Measurements from ENCODE around the gene LEFTY1. TPM values are rescaled to one million over a fixed set of nuclear protein-coding genes. Genes with fewer than 3 reads are reported as not detected.

Gene LEFTY1
- total and polyA plus RNA-seq, 9 of the 15 experiments (the other 6 are each of a cell fraction or from before 2014, with no cell fraction given): 0.07 to 0.24 (median 0.17) TPM; not detected in 5

- TF ChIP-seq AFF4 (CRISPR knock-in tag; IDR thresholded peaks at IDR 0.05): no peak
- no peak for TF ChIP-seq RBM22 (IDR thresholded peaks at IDR 0.05; ENCODE audit: low read depth, low read length, poor library complexity, severe bottlenecking)
- TF ChIP-seq ZNF79 (CRISPR knock-in tag; IDR thresholded peaks at IDR 0.05; ENCODE audit: low read depth): no peak
- no peak for TF ChIP-seq HSF4 (CRISPR knock-in tag; IDR thresholded peaks at IDR 0.05; ENCODE audit: borderline replicate concordance)
- TF ChIP-seq SIN3A (IDR thresholded peaks at IDR 0.05; ENCODE audit: borderline replicate concordance in 2 of 2, control insufficient read depth in 1 of 2, low read depth in 2 of 2, low read length in 2 of 2): no peak
- no peak for TF ChIP-seq ESRRA (IDR thresholded peaks at IDR 0.05; ENCODE audit: borderline replicate concordance, low read depth)
- TF ChIP-seq SPI1 (IDR thresholded peaks at IDR 0.05; ENCODE audit: borderline replicate concordance, low read depth, low read length): 0 out of 2 replicates have a peak, but pooled peaks have one; percentile 31
- no peak for TF ChIP-seq ZNF197 (CRISPR knock-in tag; IDR thresholded peaks at IDR 0.05; ENCODE audit: low read depth)
- TF ChIP-seq ARHGAP35 (IDR thresholded peaks at IDR 0.05; ENCODE audit: partially characterized antibody): no peak
- TF ChIP-seq MITF (IDR thresholded peaks at IDR 0.05): no peak
- no peak for TF ChIP-seq AFF1 (IDR thresholded peaks at IDR 0.05; ENCODE audit: low read depth in 1 of 2, partially characterized antibody in 2 of 2)
- TF ChIP-seq MAFG (tag; conservative IDR thresholded peaks at IDR 0.05): no peak
- TF ChIP-seq SUPT5H (IDR thresholded peaks at IDR 0.05): 0 out of 2 replicates have a peak, but pooled peaks have one; percentile 10
- TF ChIP-seq SNAPC5 (CRISPR knock-in tag; IDR thresholded peaks at IDR 0.05): no peak
- peak; percentile 99 for TF ChIP-seq NFIC (IDR thresholded peaks at IDR 0.05)
- no peak for TF ChIP-seq MTA1 (IDR thresholded peaks at IDR 0.05; ENCODE audit: borderline replicate concordance)
- no peak for TF ChIP-seq MED1 (CRISPR knock-in tag; IDR thresholded peaks at IDR 0.05; ENCODE audit: borderline replicate concordance)
- no peak for TF ChIP-seq MEF2D (tag; conservative IDR thresholded peaks at IDR 0.05; ENCODE audit: low read depth)
- no peak for TF ChIP-seq NFYB (IDR thresholded peaks at IDR 0.05; ENCODE audit: extremely low read depth, insufficient read length)
Measured at GRCh38 chr1:225849925-225850324, 39.0 kb downstream of the LEFTY1 start (continued).

Measured in K562 (cell line).